GM12874 (cell line): Measurements from ENCODE around the gene WDR93.

Source experiments
- CTCF ChIP-seq: IDR thresholded peaks from 2 replicates; pipeline ENCODE4 v1.5.1; 2011; ENCODE audit warnings: low read depth, mild to moderate bottlenecking, control low read depth, low read length, moderate library complexity; ENCODE audit not compliant: insufficient read depth

Gene WDR93

DNA sequence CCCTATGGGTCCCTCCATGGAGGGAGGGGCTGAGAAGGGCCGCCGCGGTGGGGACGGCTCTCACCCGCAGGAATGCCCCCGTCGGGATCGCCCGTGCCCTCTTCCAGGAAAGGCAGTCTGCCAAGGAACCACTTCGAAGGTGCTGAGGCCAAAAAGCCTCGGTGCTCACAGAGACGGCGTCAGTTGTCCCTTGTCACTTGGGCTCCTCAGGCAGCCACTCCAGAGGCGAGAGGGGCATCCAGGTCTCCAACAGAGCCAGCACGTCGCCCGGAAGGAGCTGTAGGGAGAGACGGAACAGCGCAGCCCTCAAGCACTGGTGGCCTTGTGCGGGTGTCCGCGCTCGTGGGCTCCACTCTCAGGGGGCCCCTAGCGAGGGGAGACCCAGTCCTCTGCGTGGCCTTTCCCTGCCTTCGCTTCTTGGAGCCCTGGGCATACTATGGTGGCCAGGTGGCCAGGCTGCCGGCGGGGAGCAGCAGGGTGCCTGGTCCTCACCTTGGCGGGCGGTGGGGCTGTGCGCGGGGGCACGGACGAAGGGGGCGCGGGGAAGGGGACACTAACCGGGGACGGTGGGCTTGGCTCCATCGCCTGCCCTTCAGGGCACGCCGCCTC is 59.4 kb downstream of the WDR93 start:
- TF ChIP-seq CTCF = no peak

GRCh38 chr15:89750560-89751542 is 60.2 kb downstream of the WDR93 start, which contains the start of gene MESP1:
Gene MESP1, minus strand, starts transcription at chr15:89751249. Its CDS starts 18 bp downstream, at chr15:89751231.
- TF ChIP-seq CTCF = peak; percentile 87

DNA sequence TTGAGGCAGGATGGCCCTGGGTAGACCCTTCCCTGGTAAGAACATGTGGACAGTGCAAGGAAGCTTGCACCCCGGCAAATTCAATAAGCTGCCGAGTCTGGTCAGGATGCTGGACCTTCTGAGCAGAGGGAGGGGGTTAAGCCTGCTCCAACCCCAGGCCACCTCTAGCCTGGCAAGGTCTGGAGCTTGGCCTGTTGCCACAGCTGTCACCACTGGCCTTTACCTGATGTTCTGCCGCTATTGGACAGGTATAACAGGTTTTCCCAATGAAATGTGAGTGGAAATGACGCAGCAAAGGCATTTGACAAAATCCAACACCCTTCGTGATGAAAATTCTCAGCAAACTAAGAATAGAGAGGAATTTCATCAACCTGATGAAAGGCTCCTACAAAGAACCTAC is 61.1 kb downstream of the WDR93 start:
- no peak for TF ChIP-seq CTCF

DNA sequence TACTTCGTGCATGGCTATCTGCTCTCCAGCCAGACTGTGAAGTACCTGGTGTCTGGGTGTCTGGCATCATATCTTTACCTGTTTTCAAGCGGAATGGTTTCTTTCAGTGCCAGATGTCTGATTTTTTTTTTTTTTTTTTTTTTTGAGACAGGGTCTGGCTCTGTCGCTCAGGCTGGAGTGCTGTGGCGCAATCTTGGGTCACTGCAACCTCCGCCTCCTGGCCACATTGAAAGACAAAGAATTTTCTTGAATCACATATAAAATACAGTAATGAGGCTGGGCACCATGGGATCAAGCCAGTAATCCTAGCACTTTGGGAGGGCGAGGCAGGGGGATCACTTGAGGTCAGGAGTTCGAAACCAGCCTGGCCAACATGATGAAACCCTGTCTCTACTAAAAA is 63.2 kb downstream of the WDR93 start:
- no peak for TF ChIP-seq CTCF

DNA sequence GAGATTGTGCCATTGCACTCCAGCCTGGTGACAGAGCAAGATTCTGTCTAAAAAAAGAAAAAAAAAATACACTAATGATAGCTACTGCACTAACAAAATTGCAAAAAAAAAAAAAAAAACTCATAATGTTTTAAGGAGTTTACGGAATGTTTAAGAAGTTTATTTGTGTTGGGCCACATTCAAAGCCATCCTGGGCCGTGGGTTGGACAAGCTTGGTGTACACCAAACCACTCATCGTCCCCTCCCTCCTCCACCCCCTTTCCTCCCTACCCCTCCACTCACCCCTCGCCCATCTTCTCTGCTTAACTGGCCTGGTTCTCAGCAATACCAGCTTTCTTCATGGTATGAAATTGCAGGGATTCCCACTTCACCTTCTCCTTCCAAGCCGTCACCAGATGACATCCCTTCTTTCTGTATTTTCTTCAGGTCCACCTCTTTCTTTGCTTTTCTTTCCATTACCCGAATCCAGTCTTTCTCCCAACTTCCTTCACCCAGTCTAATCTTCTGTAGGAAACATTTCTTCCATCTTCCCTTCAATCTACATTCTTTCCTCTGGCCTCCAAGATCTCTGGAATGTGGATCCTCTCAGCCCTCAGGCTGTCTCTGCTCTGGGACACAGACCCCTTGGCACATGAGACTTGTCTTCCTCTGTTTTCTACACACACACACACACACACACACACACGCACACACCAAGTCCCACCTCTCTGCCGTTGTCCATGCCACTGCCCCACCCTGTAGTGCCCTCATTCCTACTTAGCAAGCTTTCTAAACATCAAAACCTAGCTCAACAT is 63.9 kb downstream of the WDR93 start:
- no peak for TF ChIP-seq CTCF

- TF ChIP-seq CTCF = no peak
These were observed 65.1 kb downstream of the WDR93 start for GRCh38 chr15:89755701-89756100.

- TF ChIP-seq CTCF = no peak
These were observed 66.3 kb downstream of the WDR93 start for GRCh38 chr15:89756897-89757296.
